HEK293T (cell line): ENCODE measurements around the gene ATG12.

ENCODE experiments used
- ARNT ChIP-seq: fragments of 450-650 bp; IDR thresholded peaks from 2 replicates; pipeline ENCODE4 v1.6.1; 2017; ENCODE audit warnings: mild to moderate bottlenecking
- BHLHE40 ChIP-seq: fragments of 450-650 bp; IDR thresholded peaks from 2 replicates; pipeline ENCODE4 v1.6.1; 2016; ENCODE audit warnings: mild to moderate bottlenecking, moderate library complexity, borderline replicate concordance
- FOXK2 ChIP-seq: fragments of 450-650 bp; IDR thresholded peaks from 2 replicates; pipeline ENCODE4 v1.6.1; 2016; ENCODE audit warnings: mild to moderate bottlenecking
- FOXM1 ChIP-seq: fragments of 450-650 bp; IDR thresholded peaks from 2 replicates; pipeline ENCODE4 v1.6.1; 2017; ENCODE audit warnings: mild to moderate bottlenecking, borderline replicate concordance
- L3MBTL2 ChIP-seq: fragments of 450-650 bp; conservative IDR thresholded peaks from 2 replicates; pipeline ENCODE4 v1.6.1; 2016; ENCODE audit warnings: mild to moderate bottlenecking
- SP1 ChIP-seq: fragments of 450-650 bp; IDR thresholded peaks from 2 replicates; pipeline ENCODE4 v1.6.1; 2017
- ZNF384 ChIP-seq: fragments of 450-650 bp; IDR thresholded peaks from 2 replicates; pipeline ENCODE4 v1.6.1; 2016
- TF ChIP-seq, protein P1 (sequence below): fragments of 450-650 bp; IDR thresholded peaks from 2 replicates; pipeline ENCODE4 v1.6.1; 2016

DNA sequence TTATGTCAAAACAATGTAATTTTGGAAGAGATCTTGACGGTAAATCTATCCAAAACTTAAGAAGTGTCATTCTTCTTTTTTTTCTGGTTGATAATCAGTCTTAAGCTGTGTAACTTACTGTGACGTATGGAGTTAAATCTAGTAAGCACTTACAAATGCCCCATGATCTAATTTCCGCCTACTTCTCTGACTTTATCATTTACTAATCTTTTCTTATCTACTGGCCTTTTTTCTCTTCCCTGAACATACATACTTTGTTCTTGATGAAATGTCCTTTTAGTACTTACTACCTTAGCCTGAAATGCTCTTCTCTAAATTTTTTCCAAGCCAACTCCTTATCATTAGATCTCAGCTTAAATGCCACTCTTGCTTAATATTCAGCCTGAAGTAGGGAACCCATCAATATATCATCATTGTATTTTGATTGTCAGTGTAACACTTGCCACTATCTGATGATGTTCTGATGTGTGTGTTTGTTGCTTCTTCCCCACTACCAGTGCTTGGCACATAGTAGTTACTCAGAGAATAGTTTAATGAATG lies 28.0 kb upstream of the ATG12 start:
- TF ChIP-seq FOXK2, result no peak
- no peak for TF ChIP-seq SP1
- no peak for TF ChIP-seq FOXM1
- no peak for TF ChIP-seq ARNT
- TF ChIP-seq BHLHE40, result no peak
- TF ChIP-seq, protein P1, sequence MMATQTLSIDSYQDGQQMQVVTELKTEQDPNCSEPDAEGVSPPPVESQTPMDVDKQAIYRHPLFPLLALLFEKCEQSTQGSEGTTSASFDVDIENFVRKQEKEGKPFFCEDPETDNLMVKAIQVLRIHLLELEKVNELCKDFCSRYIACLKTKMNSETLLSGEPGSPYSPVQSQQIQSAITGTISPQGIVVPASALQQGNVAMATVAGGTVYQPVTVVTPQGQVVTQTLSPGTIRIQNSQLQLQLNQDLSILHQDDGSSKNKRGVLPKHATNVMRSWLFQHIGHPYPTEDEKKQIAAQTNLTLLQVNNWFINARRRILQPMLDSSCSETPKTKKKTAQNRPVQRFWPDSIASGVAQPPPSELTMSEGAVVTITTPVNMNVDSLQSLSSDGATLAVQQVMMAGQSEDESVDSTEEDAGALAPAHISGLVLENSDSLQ, result no peak
- TF ChIP-seq ZNF384, result no peak
- TF ChIP-seq L3MBTL2, result no peak
